Measurements from ENCODE around the gene CYS1.
"Not testable (repeated sequence)": the region's sequence is repeated elsewhere in the genome, so short reads cannot be mapped to it uniquely, and the experiment has no call there.

Gene CYS1

GRCh38 chr2:10094271-10094814 lies 14.1 kb upstream of the CYS1 start:
- DNase-seq (ENCODE audit: low read depth in 2 of 2) = no peak

- DNase-seq (ENCODE audit: low read depth in 2 of 2) = not testable (repeated sequence)
Observed at GRCh38 chr2:10091889-10092244, 11.7 kb upstream of the CYS1 start.

GRCh38 chr2:10091182-10091888 lies 11.1 kb upstream of the CYS1 start:
- DNase-seq (ENCODE audit: low read depth in 2 of 2) = no peak

- no peak for DNase-seq (ENCODE audit: low read depth in 2 of 2)
Observed at GRCh38 chr2:10089565-10090190, 9.5 kb upstream of the CYS1 start.

- no peak for DNase-seq (ENCODE audit: low read depth in 2 of 2)
Observed at GRCh38 chr2:10087360-10087759, 7.1 kb upstream of the CYS1 start.

- no peak for DNase-seq (ENCODE audit: low read depth in 2 of 2)
Observed at GRCh38 chr2:10086950-10087349, 6.7 kb upstream of the CYS1 start.

GRCh38 chr2:10085668-10086059 lies 5.5 kb upstream of the CYS1 start:
- no peak for DNase-seq (ENCODE audit: low read depth in 2 of 2)

- no peak for DNase-seq (ENCODE audit: low read depth in 2 of 2)
Observed at GRCh38 chr2:10085043-10085667, 4.9 kb upstream of the CYS1 start.

- DNase-seq (ENCODE audit: low read depth in 2 of 2) = no peak
Observed at GRCh38 chr2:10084223-10084865, 4.1 kb upstream of the CYS1 start.

- no peak for DNase-seq (ENCODE audit: low read depth in 2 of 2)
Observed at GRCh38 chr2:10083692-10084211, 3.5 kb upstream of the CYS1 start.

GRCh38 chr2:10083046-10083445 lies 2.8 kb upstream of the CYS1 start:
- no peak for DNase-seq (ENCODE audit: low read depth in 2 of 2)

- no peak for DNase-seq (ENCODE audit: low read depth in 2 of 2)
Observed at GRCh38 chr2:10080536-10081304, 509 bp upstream of the CYS1 start.

GRCh38 chr2:10079266-10079869 lies 843 bp downstream of the CYS1 start:
- peak; percentile 10 to 25 for DNase-seq (ENCODE audit: low read depth in 2 of 2)

GRCh38 chr2:10078704-10079265 lies 1.4 kb downstream of the CYS1 start:
- DNase-seq (ENCODE audit: low read depth in 2 of 2) = peak; percentile 3

GRCh38 chr2:10078001-10078400 lies 2.2 kb downstream of the CYS1 start:
- no peak for DNase-seq (ENCODE audit: low read depth in 2 of 2)

GRCh38 chr2:10076988-10077527 lies 3.2 kb downstream of the CYS1 start:
- DNase-seq (ENCODE audit: low read depth in 2 of 2) = no peak

GRCh38 chr2:10076511-10076910 lies 3.7 kb downstream of the CYS1 start:
- no peak for DNase-seq (ENCODE audit: low read depth in 2 of 2)

- no peak for DNase-seq (ENCODE audit: low read depth in 2 of 2)
Observed at GRCh38 chr2:10075571-10076209, 4.5 kb downstream of the CYS1 start.

GRCh38 chr2:10075101-10075500 lies 5.1 kb downstream of the CYS1 start:
- no peak for DNase-seq (ENCODE audit: low read depth in 2 of 2)

GRCh38 chr2:10073706-10074105 lies 6.5 kb downstream of the CYS1 start:
- no peak for DNase-seq (ENCODE audit: low read depth in 2 of 2)
